GM10248 (cell line): ENCODE results near the gene DNAJC11.
"Not testable (repeated sequence)": the region's sequence is repeated elsewhere in the genome, so short reads cannot be mapped to it uniquely, and the experiment has no call there.

Source experiments
- CTCF ChIA-PET: fragments of 300-600 bp; sonication (Branson Sonifier 250); formaldehyde crosslinking; extraction: SDS; loops from one replicate; lab custom pipeline; 2021; ENCODE audit warnings: antibody characterized with exemption; lab: Yijun Ruan, JAX
- POLR2A ChIA-PET: fragments of 350-650 bp; sonication (Branson Sonifier 250); formaldehyde crosslinking; extraction: SDS; loops from one replicate; lab custom pipeline; 2020; ENCODE audit warnings: antibody characterized with exemption; lab: Yijun Ruan, JAX
- DNase-seq: peaks from one replicate; pipeline ENCODE4 v3.0.0; 2012; ENCODE audit errors: extremely low spot score
- CTCF ChIP-seq: IDR thresholded peaks from 2 replicates; pipeline ENCODE4 v1.5.1; 2012; ENCODE audit warnings: mild to moderate bottlenecking, low read depth; ENCODE audit errors: extremely low read depth, missing control alignments, control extremely low read depth

Gene DNAJC11

GRCh38 chr1:6700853-6701436 lies 671 bp downstream of the DNAJC11 start:
- peak; percentile 23 for DNase-seq
- no peak for TF ChIP-seq CTCF
- ChIA-PET POLR2A (no interaction called here), CTCF (interaction anchor here (0.6 to 1.8 kb wide), 18 partner anchors 9 to 946 kb away, joined by 3 to 10 read pairs (median 4); partner anchors contain the start of gene CAMTA1)

GRCh38 chr1:6699915-6700314 lies 1.7 kb downstream of the DNAJC11 start:
- DNase-seq, POLR2A ChIA-PET: not testable (repeated sequence)
- CTCF ChIA-PET = interaction anchor here (1.1 to 1.4 kb wide), 2 partner anchors 11 to 15 kb away, joined by 3 to 4 read pairs; no protein-coding TSS in a partner anchor

- ChIA-PET POLR2A (interaction anchor here (0.7 kb wide), 1 partner anchor 294 kb away, joined by 4 read pairs; no protein-coding TSS in a partner anchor), CTCF (no interaction called here)
- TF ChIP-seq CTCF = no peak
- DNase-seq = no peak
Observed at GRCh38 chr1:6695868-6696267, 5.7 kb downstream of the DNAJC11 start.

GRCh38 chr1:6694121-6694713 lies 7.4 kb downstream of the DNAJC11 start:
- CTCF ChIA-PET = no interaction called here

GRCh38 chr1:6692956-6693355 lies 8.7 kb downstream of the DNAJC11 start:
- POLR2A ChIA-PET = no interaction called here

More at GRCh38 chr1:6694121-6694713, 7.4 kb downstream of the DNAJC11 start:
- TF ChIP-seq CTCF = no peak
- POLR2A ChIA-PET = interaction anchor here (0.7 kb wide), 1 partner anchor 1048 kb away, joined by 5 read pairs; no protein-coding TSS in a partner anchor
- no peak for DNase-seq

GRCh38 chr1:6691507-6691906 lies 10.1 kb downstream of the DNAJC11 start:
- no peak for DNase-seq
- ChIA-PET CTCF (interaction anchor here (2.8 kb wide), 1 partner anchor 10 kb away, joined by 10 read pairs; the partner anchor contains the start of gene DNAJC11), POLR2A (no interaction called here)
- no peak for TF ChIP-seq CTCF

More at GRCh38 chr1:6692956-6693355, 8.7 kb downstream of the DNAJC11 start:
- DNase-seq = no peak
- CTCF ChIA-PET = interaction anchor here (2.8 kb wide), 1 partner anchor 8 kb away, joined by 10 read pairs; the partner anchor contains the start of gene DNAJC11
- TF ChIP-seq CTCF = no peak

- POLR2A ChIA-PET = no interaction called here
- CTCF ChIA-PET = no interaction called here
Observed at GRCh38 chr1:6690186-6690585, 11.4 kb downstream of the DNAJC11 start.

More at GRCh38 chr1:6690186-6690585, 11.4 kb downstream of the DNAJC11 start:
- no peak for DNase-seq
- TF ChIP-seq CTCF = no peak
